ENCODE measurements around the gene NLGN1. TPM values are rescaled to one million over a fixed set of nuclear protein-coding genes. Genes with fewer than 3 reads are reported as not detected.

NLGN1 gene
- total RNA-seq, 1 experiment from 2014 or later = 5.2 TPM

GRCh38 chr3:174169736-174170135 is 772.2 kb downstream of the NLGN1 start:
- Mint-ChIP-seq H3K4me1 (peaks cover 2 to 5% of the 10 kb centered on the region in 2 experiments; a peak in 1 of 4 replicates), H3K27me3 (ENCODE audit: low read depth) (no peaks in the 10 kb centered on the region), H3K36me3 (ENCODE audit: insufficient read depth in 1 of 3, low read depth in 3 of 3) (peaks cover 8 to 14% (median 9%) of the 10 kb centered on the region in 3 experiments), H3K27ac (peak overlapping the region in 2 of 3 experiments; percentile 62 to 90; a peak in 1 of 7 replicates), H3K4me3 (no peak overlapping the region), H3K9me3 (peaks cover 8 to 12% of the 10 kb centered on the region in 2 experiments; a peak in 4 of 5 replicates)
- Histone ChIP-seq H2BK5ac (ENCODE audit: insufficient read length, low read length) (no peak overlapping the region), H2BK20ac (ENCODE audit: low read depth, low read length, poor library complexity, severe bottlenecking) (no peak overlapping the region), H3K79me2 (ENCODE audit: insufficient read depth, low read length) (no peaks in the 10 kb centered on the region), H3T11ph (ENCODE audit: low read length) (no peak overlapping the region), H2AK5ac (ENCODE audit: insufficient read length, low read length) (no peak overlapping the region), H3K4ac (ENCODE audit: low read depth, low read length) (no peak overlapping the region), H3K14ac (ENCODE audit: insufficient read depth, low read length) (no peak overlapping the region; the same call in 1 of the 2 replicates), H2BK12ac (ENCODE audit: insufficient read length, low read depth, low read length) (no peak overlapping the region), H3K18ac (ENCODE audit: insufficient read length, low read depth, low read length) (no peak overlapping the region), H4K91ac (ENCODE audit: insufficient read length, low read depth, low read length) (no peak overlapping the region), H2BK15ac (ENCODE audit: low read depth, low read length) (no peak overlapping the region), H3K27me3 (ENCODE audit: insufficient read depth, low read length) (no peaks in the 10 kb centered on the region), H3K9ac (ENCODE audit: extremely low read depth, insufficient read length, low read length) (no peak overlapping the region), H2BK120ac (ENCODE audit: low read depth, low read length, poor library complexity, severe bottlenecking) (no peak overlapping the region), H3K4me1 (ENCODE audit: insufficient read depth, low read length) (no peaks in the 10 kb centered on the region), H4K20me1 (ENCODE audit: control insufficient read depth, insufficient read depth, insufficient read length) (no peaks in the 10 kb centered on the region), H3K79me1 (ENCODE audit: insufficient read depth, low read depth, low read length, poor library complexity, severe bottlenecking) (no peaks in the 10 kb centered on the region), H2AFZ (ENCODE audit: low read length) (no peak overlapping the region), H4K8ac (replicated peaks; ENCODE audit: insufficient read length, low read depth, low read length) (no peak overlapping the region), H3K23me2 (ENCODE audit: insufficient read length, low read depth, low read length, poor library complexity, severe bottlenecking) (no peaks in the 10 kb centered on the region), H4K5ac (ENCODE audit: insufficient read length, low read depth, low read length) (no peak overlapping the region), H3K9me3 (ENCODE audit: control insufficient read depth, low read depth, low read length) (no peaks in the 10 kb centered on the region), H3K4me2 (ENCODE audit: insufficient read depth, insufficient read length, low read length) (no peak overlapping the region), H3K56ac (ENCODE audit: insufficient read length, low read depth, low read length) (no peak overlapping the region), H3K27ac (ENCODE audit: insufficient read length, low read depth, low read length) (no peak overlapping the region), H3K23ac (ENCODE audit: insufficient read length, low read depth, low read length) (no peak overlapping the region)
- DNase-seq = no peak
- TF ChIP-seq, protein P1, sequence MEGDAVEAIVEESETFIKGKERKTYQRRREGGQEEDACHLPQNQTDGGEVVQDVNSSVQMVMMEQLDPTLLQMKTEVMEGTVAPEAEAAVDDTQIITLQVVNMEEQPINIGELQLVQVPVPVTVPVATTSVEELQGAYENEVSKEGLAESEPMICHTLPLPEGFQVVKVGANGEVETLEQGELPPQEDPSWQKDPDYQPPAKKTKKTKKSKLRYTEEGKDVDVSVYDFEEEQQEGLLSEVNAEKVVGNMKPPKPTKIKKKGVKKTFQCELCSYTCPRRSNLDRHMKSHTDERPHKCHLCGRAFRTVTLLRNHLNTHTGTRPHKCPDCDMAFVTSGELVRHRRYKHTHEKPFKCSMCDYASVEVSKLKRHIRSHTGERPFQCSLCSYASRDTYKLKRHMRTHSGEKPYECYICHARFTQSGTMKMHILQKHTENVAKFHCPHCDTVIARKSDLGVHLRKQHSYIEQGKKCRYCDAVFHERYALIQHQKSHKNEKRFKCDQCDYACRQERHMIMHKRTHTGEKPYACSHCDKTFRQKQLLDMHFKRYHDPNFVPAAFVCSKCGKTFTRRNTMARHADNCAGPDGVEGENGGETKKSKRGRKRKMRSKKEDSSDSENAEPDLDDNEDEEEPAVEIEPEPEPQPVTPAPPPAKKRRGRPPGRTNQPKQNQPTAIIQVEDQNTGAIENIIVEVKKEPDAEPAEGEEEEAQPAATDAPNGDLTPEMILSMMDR (conservative IDR thresholded peaks at IDR 0.05) = no peak
- WGBS (ENCODE audit: extremely low coverage, insufficient read length, low lambda C conversion rate) = no CpG with 5 or more reads among the region's 3 CpGs

Measured in H9 (cell line).